GM18951 (cell line): ENCODE results near the gene GOLT1A.

Source experiments
- POLR2A ChIP-seq: IDR thresholded peaks from 4 replicates; pipeline ENCODE4 v1.6.1; 2011; ENCODE audit warnings: mild to moderate bottlenecking; ENCODE audit not compliant: insufficient read length, insufficient read depth; ENCODE audit errors: extremely low read depth
- in situ Hi-C: fragments of 300-500 bp; cut with MboI; formaldehyde crosslinking; loops from one replicate; pipeline ENCODE4 v1.12.0; 2022; ENCODE audit warnings: low sequenced_read_pairs, mixed read lengths, inconsistent platforms; ENCODE audit not compliant: unreplicated experiment

The GOLT1A gene

GRCh38 chr1:204216880-204217647 is 3.3 kb upstream of the GOLT1A start:
- in situ Hi-C loops = no loop called here
- TF ChIP-seq POLR2A = no peak

- TF ChIP-seq POLR2A = no peak
- in situ Hi-C loops = no loop called here
Observed at GRCh38 chr1:204216236-204216635, 2.4 kb upstream of the GOLT1A start.

GRCh38 chr1:204212715-204213114 is 1.1 kb downstream of the GOLT1A start:
- in situ Hi-C loops = no loop called here
- no peak for TF ChIP-seq POLR2A

GRCh38 chr1:204211046-204211445 is 2.7 kb downstream of the GOLT1A start:
- in situ Hi-C loops = no loop called here

GRCh38 chr1:204207136-204207616 is 6.6 kb downstream of the GOLT1A start:
- no peak for TF ChIP-seq POLR2A
- in situ Hi-C loops = no loop called here

More at GRCh38 chr1:204211046-204211445, 2.7 kb downstream of the GOLT1A start:
- TF ChIP-seq POLR2A = no peak

GRCh38 chr1:204206121-204206520 is 7.7 kb downstream of the GOLT1A start:
- in situ Hi-C loops = no loop called here
- no peak for TF ChIP-seq POLR2A

- in situ Hi-C loops = no loop called here
- TF ChIP-seq POLR2A = no peak
Observed at GRCh38 chr1:204205486-204205885, 8.3 kb downstream of the GOLT1A start.

GRCh38 chr1:204204944-204205343 is 8.8 kb downstream of the GOLT1A start:
- in situ Hi-C loops = no loop called here
- no peak for TF ChIP-seq POLR2A

- in situ Hi-C loops = no loop called here
- no peak for TF ChIP-seq POLR2A
Observed at GRCh38 chr1:204203206-204203767, 10.5 kb downstream of the GOLT1A start.

- TF ChIP-seq POLR2A = no peak
- in situ Hi-C loops = no loop called here
Observed at GRCh38 chr1:204202481-204202880, 11.3 kb downstream of the GOLT1A start.

GRCh38 chr1:204201348-204202040 is 12.3 kb downstream of the GOLT1A start:
- no peak for TF ChIP-seq POLR2A
- in situ Hi-C loops = no loop called here

GRCh38 chr1:204199579-204199978 is 14.2 kb downstream of the GOLT1A start:
- TF ChIP-seq POLR2A = no peak
- in situ Hi-C loops = no loop called here
